NCI-H2029 (cell line): ENCODE measurements around the gene IFNA14.
"Not testable (repeated sequence)": the region's sequence is repeated elsewhere in the genome, so short reads cannot be mapped to it uniquely, and the experiment has no call there.

Experiments used
- DNase-seq: peaks from one replicate; lab custom pipeline; 2025; lab: John Stamatoyannopoulos, UW

Gene IFNA14

DNA sequence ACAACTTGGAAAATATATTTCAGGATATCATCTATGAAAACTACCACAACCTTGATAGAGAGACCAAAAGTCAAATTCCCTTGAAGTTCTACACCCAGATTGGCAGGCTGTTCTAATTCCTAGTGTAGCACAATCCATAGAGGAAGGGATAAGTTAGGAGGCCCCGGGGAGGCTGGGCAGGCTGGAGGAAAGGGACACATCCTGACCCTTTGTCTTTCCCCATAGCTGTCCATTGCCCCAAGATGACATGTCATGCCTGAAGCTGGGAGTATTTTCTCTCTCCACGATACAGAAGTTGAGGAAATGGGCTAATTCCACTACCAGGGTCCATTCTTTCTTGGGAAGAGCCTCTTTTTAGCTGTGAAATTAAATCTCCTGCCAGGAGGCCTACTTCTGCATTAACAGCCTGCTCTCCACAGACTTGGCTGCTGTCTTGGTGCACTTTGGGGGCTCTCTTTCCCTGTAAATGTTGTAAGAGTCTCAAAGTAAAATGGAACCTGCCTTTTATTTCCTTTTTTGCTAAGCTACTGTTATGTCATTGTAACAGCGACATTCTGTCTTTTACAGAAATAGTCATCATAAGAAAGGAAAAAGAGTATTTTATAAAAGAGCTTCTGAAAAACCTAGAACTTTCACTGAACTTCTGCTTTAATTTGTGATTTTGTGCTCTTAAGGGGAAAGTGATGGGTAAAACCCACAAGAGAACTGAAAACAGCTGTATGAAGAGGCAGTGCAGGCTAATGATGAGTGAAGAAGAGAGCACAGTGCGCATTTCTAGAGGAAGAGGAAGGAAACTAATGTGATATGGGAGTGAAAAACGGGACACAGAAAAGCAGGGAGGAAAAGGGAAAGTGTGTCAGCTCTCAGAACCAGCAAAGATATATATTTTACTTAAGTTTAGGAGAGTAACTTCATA, 26.1 kb downstream of the IFNA14 start:
- not testable (repeated sequence) for DNase-seq

DNA sequence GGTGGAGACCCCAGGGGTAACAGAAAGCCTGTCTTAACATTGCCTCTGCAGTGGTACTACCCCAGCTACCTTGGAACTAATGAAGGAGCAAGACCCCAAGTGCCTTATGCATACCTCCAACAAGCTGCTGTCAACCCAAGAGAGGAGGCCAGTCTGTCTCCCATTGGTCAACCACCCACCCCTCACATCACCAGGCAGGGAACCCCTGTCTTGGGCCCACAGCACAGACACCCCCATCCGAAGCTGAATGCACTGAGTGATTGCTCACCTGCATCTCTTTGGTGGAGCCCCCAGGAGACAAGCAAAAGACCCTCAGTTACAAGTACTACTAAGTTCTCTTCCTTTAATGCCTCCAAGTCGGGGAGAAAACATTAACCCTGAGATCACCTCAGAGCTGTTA, 27.6 kb downstream of the IFNA14 start:
- not testable (repeated sequence) for DNase-seq

- not testable (repeated sequence) for DNase-seq
These were observed 29.0 kb downstream of the IFNA14 start for GRCh38 chr9:21210782-21211181.

DNA sequence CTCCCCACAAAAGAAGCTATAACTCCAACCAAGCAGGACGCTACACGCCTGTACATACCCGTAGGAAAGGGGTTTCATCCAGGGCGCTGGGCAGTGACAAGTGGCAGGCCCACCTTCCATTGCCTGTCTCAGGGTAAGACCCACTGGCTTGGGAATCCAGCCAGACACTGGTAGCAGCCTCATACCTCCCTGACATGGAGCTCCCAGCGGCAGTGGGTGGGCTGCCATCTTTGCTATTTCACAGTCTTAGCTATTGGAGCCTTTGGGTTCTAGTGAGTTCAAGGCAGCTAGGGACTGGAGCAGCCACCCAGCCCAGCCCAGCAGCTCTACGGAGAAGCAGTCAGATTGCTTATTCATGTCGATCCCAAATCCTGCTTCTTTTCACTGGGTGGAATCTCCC, 29.5 kb downstream of the IFNA14 start:
- no peak for DNase-seq

- not testable (repeated sequence) for DNase-seq
These were observed 32.8 kb downstream of the IFNA14 start, which contains the start of gene IFNA10 for GRCh38 chr9:21207043-21207442. Gene IFNA10, minus strand, starts transcription at chr9:21207143. Its CDS starts 46 bp downstream, at chr9:21207097.

- DNase-seq: no peak
These were observed 34.6 kb downstream of the IFNA14 start for GRCh38 chr9:21205204-21205603.

- not testable (repeated sequence) for DNase-seq
These were observed 37.7 kb downstream of the IFNA14 start, which contains the start of gene IFNA7 for GRCh38 chr9:21202105-21202504. Gene IFNA7, minus strand, starts transcription at chr9:21202205. Its CDS starts 40 bp downstream, at chr9:21202165.

GRCh38 chr9:21194867-21195776, 44.7 kb downstream of the IFNA14 start:
- DNase-seq: not testable (repeated sequence)
